Activated CD4-positive, alpha-beta T cell treated with anti-CD3 and anti-CD28 coated beads, Interleukin-2, amount 50 U/mL, for 16 hours (primary cell): ENCODE measurements around the gene PFKFB4.
"Not testable (repeated sequence)": the region's sequence is repeated elsewhere in the genome, so short reads cannot be mapped to it uniquely, and the experiment has no call there.

ENCODE experiments used
- DNase-seq: peaks from one replicate; pipeline ENCODE4 v3.0.0-alpha.2; 2020

Gene PFKFB4

GRCh38 chr3:48558493-48559134, 2.0 kb upstream of the PFKFB4 start:
- DNase-seq, result no peak

- no peak for DNase-seq
Measured at GRCh38 chr3:48555949-48556795, 431 bp downstream of the PFKFB4 start.

- no peak for DNase-seq
Measured at GRCh38 chr3:48555231-48555948, 1.2 kb downstream of the PFKFB4 start.

GRCh38 chr3:48553886-48554845, 2.4 kb downstream of the PFKFB4 start:
- no peak for DNase-seq

GRCh38 chr3:48553361-48553760, 3.2 kb downstream of the PFKFB4 start:
- DNase-seq, result no peak

GRCh38 chr3:48552111-48552951, 4.3 kb downstream of the PFKFB4 start:
- DNase-seq, result no peak

- not testable (repeated sequence) for DNase-seq
Measured at GRCh38 chr3:48551651-48552050, 5.0 kb downstream of the PFKFB4 start.

- DNase-seq, result peak; percentile 86
Measured at GRCh38 chr3:48548729-48549705, 7.6 kb downstream of the PFKFB4 start.

- no peak for DNase-seq
Measured at GRCh38 chr3:48548126-48548525, 8.5 kb downstream of the PFKFB4 start.

- DNase-seq, result no peak
Measured at GRCh38 chr3:48546203-48546829, 10.3 kb downstream of the PFKFB4 start.

GRCh38 chr3:48544141-48544540, 12.5 kb downstream of the PFKFB4 start:
- DNase-seq, result no peak

GRCh38 chr3:48543271-48543866, 13.2 kb downstream of the PFKFB4 start:
- no peak for DNase-seq

GRCh38 chr3:48538451-48538850, 18.2 kb downstream of the PFKFB4 start:
- DNase-seq, result no peak

GRCh38 chr3:48536785-48537184, 19.8 kb downstream of the PFKFB4 start:
- no peak for DNase-seq

GRCh38 chr3:48536116-48536515, 20.5 kb downstream of the PFKFB4 start:
- DNase-seq, result no peak

GRCh38 chr3:48535578-48535977, 21.0 kb downstream of the PFKFB4 start:
- no peak for DNase-seq

- no peak for DNase-seq
Measured at GRCh38 chr3:48532977-48533337, 23.6 kb downstream of the PFKFB4 start.

GRCh38 chr3:48532271-48532976, 24.2 kb downstream of the PFKFB4 start:
- no peak for DNase-seq

- not testable (repeated sequence) for DNase-seq
Measured at GRCh38 chr3:48530701-48531100, 25.9 kb downstream of the PFKFB4 start.
